HL-60 (cell line): ENCODE results near the gene DOCK2.

ENCODE experiments used
- DNase-seq, 2 experiments: peaks; one replicate each; pipeline ENCODE4 v3.0.0-alpha.2; 2010 to 2020; ENCODE audit warnings: low read depth in 1 of 2, low spot score in 1 of 2
- H3K27ac ChIP-seq: fragments of 250-450 bp; sonication (Bioruptor Pico); replicated peaks from 2 replicates; pipeline ENCODE4 v1.5.1; 2020; ENCODE audit warnings: mild to moderate bottlenecking, moderate library complexity
- H3K27me3 ChIP-seq: fragments of 250-450 bp; sonication (Bioruptor Pico); 2 replicates; pipeline ENCODE4 v1.5.1; 2021; ENCODE audit warnings: mild to moderate bottlenecking, moderate library complexity; ENCODE audit not compliant: insufficient read depth, poor library complexity, severe bottlenecking
- H3K4me3 ChIP-seq: replicated peaks from 2 replicates; pipeline ENCODE4 v1.5.1; 2011; ENCODE audit warnings: mild to moderate bottlenecking, control low read depth, low read length; ENCODE audit not compliant: insufficient read depth
- CTCF ChIP-seq: IDR thresholded peaks from one replicate; pipeline ENCODE4 v1.5.1; 2011; ENCODE audit warnings: low read length, control low read depth, inconsistent platforms; ENCODE audit not compliant: insufficient read depth
- GABPA ChIP-seq: IDR thresholded peaks from 2 replicates; pipeline ENCODE4 v1.6.1; 2012; ENCODE audit warnings: low read depth
- POLR2AphosphoS5 ChIP-seq: IDR thresholded peaks from 2 replicates; pipeline ENCODE4 v1.6.1; 2012; ENCODE audit warnings: low read depth
- REST ChIP-seq: IDR thresholded peaks from 2 replicates; pipeline ENCODE4 v1.6.1; 2012; ENCODE audit warnings: low read depth; ENCODE audit not compliant: insufficient replicate concordance
- SPI1 ChIP-seq: IDR thresholded peaks from 2 replicates; pipeline ENCODE4 v1.6.1; 2012; ENCODE audit warnings: low read depth, mild to moderate bottlenecking, borderline replicate concordance

DOCK2 gene

GRCh38 chr5:169933127-169933526 lies 296.1 kb downstream of the DOCK2 start:
- TF ChIP-seq SPI1 (no peak), CTCF (no peak), POLR2AphosphoS5 (no peak), REST (no peak), GABPA (no peak)
- Histone ChIP-seq H3K4me3 (no peak overlapping the region), H3K27ac (no peak overlapping the region), H3K27me3 (no peaks in the 10 kb centered on the region)
- no peak for DNase-seq

- Histone ChIP-seq H3K27me3 (no peaks in the 10 kb centered on the region), H3K4me3 (no peak overlapping the region), H3K27ac (no peak overlapping the region)
- TF ChIP-seq GABPA (no peak), SPI1 (no peak), REST (no peak), CTCF (no peak), POLR2AphosphoS5 (no peak)
- no peak for DNase-seq
These were observed 296.5 kb downstream of the DOCK2 start for GRCh38 chr5:169933616-169934015.

- Histone ChIP-seq H3K4me3 (no peak overlapping the region), H3K27me3 (no peaks in the 10 kb centered on the region), H3K27ac (no peak overlapping the region)
- DNase-seq = no peak
- TF ChIP-seq POLR2AphosphoS5 (no peak), REST (no peak), CTCF (no peak), SPI1 (no peak), GABPA (no peak)
These were observed 297.9 kb downstream of the DOCK2 start for GRCh38 chr5:169934990-169935389.
